HCT116 (cell line): Measurements from ENCODE around the gene KCNMB2. TPM values are rescaled to one million over a fixed set of nuclear protein-coding genes. Genes with fewer than 3 reads are reported as not detected.
"Not testable (repeated sequence)": the region's sequence is repeated elsewhere in the genome, so short reads cannot be mapped to it uniquely, and the experiment has no call there.

Experiments used
- ATAC-seq: fragments of 200-7000 bp; cut with Tn5 transposase; 2 replicates; pipeline ENCODE4 v1.9.1; 2020; ENCODE audit warnings: mild to moderate bottlenecking, moderate library complexity
- BruUV-seq: library from RNA; stranded (reverse); fragments of 400-500 nt; replicated peaks from 2 replicates; lab custom pipeline; 2021; lab: Mats Ljungman, UMichigan
- CTCF ChIA-PET: fragments of 300-600 bp; sonication (Branson Sonifier 250); formaldehyde crosslinking; loops from one replicate; lab custom pipeline; 2021; ENCODE audit warnings: antibody characterized with exemption; lab: Charles Lee
- POLR2A ChIA-PET: fragments of 300-600, 350-600 bp; sonication (Branson Sonifier 250); formaldehyde crosslinking; loops from one replicate; lab custom pipeline; 2021; ENCODE audit warnings: antibody characterized with exemption; lab: Charles Lee
- RAD21 ChIA-PET, 2 experiments: fragments of 300-600 bp; sonication (Branson Sonifier 250); formaldehyde crosslinking; loops; one replicate each; lab custom pipeline; 2023; ENCODE audit warnings: low total read pairs in 2 of 2; ENCODE audit not compliant: uncharacterized antibody in 2 of 2, unreplicated experiment in 2 of 2, low non-redundant PET in 1 of 2; lab: Charles Lee
- DNase-seq: peaks from one replicate; pipeline ENCODE4 v3.0.0-alpha.2; 2010; ENCODE audit warnings: low read depth, low spot score
- H2AFZ ChIP-seq: fragments of 200-600 bp; shearing (Covaris generic), sonication (generic); 2 replicates; pipeline ENCODE4 v1.6.1; 2017; ENCODE audit warnings: low read depth, mixed run types, mixed read lengths, antibody characterized with exemption, low read length; ENCODE audit not compliant: poor library complexity, severe bottlenecking
- H3K27ac ChIP-seq: 2 replicates; pipeline ENCODE4 v1.5.1; 2012; ENCODE audit warnings: low read depth, low read length
- H3K27me3 ChIP-seq: fragments of 200-600 bp; sonication (generic); 2 replicates; pipeline ENCODE4 v1.6.1; 2016; ENCODE audit warnings: mixed run types, low read length, mixed read lengths; ENCODE audit not compliant: insufficient read depth
- H3K36me3 ChIP-seq, 2 experiments: fragments of 200-500 bp in 1 of 2; fragments of 200-600 bp in 1 of 2; sonication (Bioruptor generic) in 1 of 2; sonication (generic) in 1 of 2; 2 replicates each; pipeline versions ENCODE4 v1.5.1 to v1.6.1; 2014 to 2016; ENCODE audit warnings: low read length in 2 of 2, inconsistent platforms in 1 of 2, mixed read lengths in 1 of 2, mixed run types in 1 of 2; ENCODE audit not compliant: insufficient read depth in 2 of 2, control insufficient read depth in 1 of 2
- H3K4me1 ChIP-seq, 2 experiments: fragments of 200-600 bp in 1 of 2; sonication (generic) in 1 of 2; 2 replicates each; pipeline versions ENCODE4 v1.5.1 to v1.6.1; 2012 to 2017; ENCODE audit warnings: low read length in 2 of 2, inconsistent platforms in 1 of 2, mild to moderate bottlenecking in 1 of 2, mixed read lengths in 1 of 2, mixed run types in 1 of 2, moderate library complexity in 1 of 2; ENCODE audit not compliant: insufficient read depth in 2 of 2, control insufficient read depth in 1 of 2
- H3K4me2 ChIP-seq: fragments of 200-600 bp; sonication (generic); 2 replicates; pipeline ENCODE4 v1.6.1; 2017; ENCODE audit warnings: mixed run types, low read length, mixed read lengths
- H3K4me3 ChIP-seq, 2 experiments: fragments of 200-600 bp in 1 of 2; sonication (generic) in 1 of 2; replicated peaks in 1 of 2; 2 replicates each; pipeline ENCODE4 v1.5.1; 2011 to 2016; ENCODE audit warnings: low read length in 2 of 2, control low read depth in 1 of 2, low read depth in 1 of 2, mild to moderate bottlenecking in 1 of 2, mixed read lengths in 1 of 2, mixed run types in 1 of 2
- H3K79me2 ChIP-seq: fragments of 200-600 bp; sonication (generic); 2 replicates; pipeline ENCODE4 v1.6.1; 2017; ENCODE audit warnings: mild to moderate bottlenecking, mixed run types, low read length, moderate library complexity, mixed read lengths; ENCODE audit not compliant: insufficient read depth
- H3K9ac ChIP-seq: fragments of 200-600 bp; sonication (generic); 2 replicates; pipeline ENCODE4 v1.6.1; 2016; ENCODE audit warnings: low read length, mixed read lengths
- H3K9me2 ChIP-seq: fragments of 200-600 bp; sonication (generic), shearing (Covaris generic); 2 replicates; pipeline ENCODE4 v1.6.1; 2017; ENCODE audit warnings: mixed run types, mild to moderate bottlenecking, moderate library complexity; ENCODE audit not compliant: insufficient read depth
- H3K9me3 ChIP-seq, 2 experiments: fragments of 200-500 bp in 1 of 2; fragments of 200-600 bp in 1 of 2; sonication (Bioruptor generic) in 1 of 2; sonication (generic) in 1 of 2; 2 replicates each; pipeline ENCODE4 v1.6.1; 2014 to 2017; ENCODE audit warnings: low read length in 2 of 2, mixed read lengths in 2 of 2, inconsistent platforms in 1 of 2, low read depth in 1 of 2, mild to moderate bottlenecking in 1 of 2, mixed run types in 1 of 2, moderate library complexity in 1 of 2; ENCODE audit not compliant: control insufficient read depth in 1 of 2, insufficient read depth in 1 of 2
- H4K20me1 ChIP-seq: fragments of 200-600 bp; sonication (generic), shearing (Covaris generic); 2 replicates; pipeline ENCODE4 v1.6.1; 2017; ENCODE audit warnings: mixed run types, mild to moderate bottlenecking, moderate library complexity; ENCODE audit not compliant: insufficient read depth
- ATF3 ChIP-seq: IDR thresholded peaks from 2 replicates; pipeline ENCODE4 v1.6.1; 2012
- CEBPB ChIP-seq: IDR thresholded peaks from 2 replicates; pipeline ENCODE4 v1.6.1; 2012; ENCODE audit warnings: low read depth
- ELF1 ChIP-seq: IDR thresholded peaks from 2 replicates; pipeline ENCODE4 v1.6.1; 2012; ENCODE audit warnings: low read depth, borderline replicate concordance
- EZH2 ChIP-seq: fragments of 200-600 bp; sonication (generic); IDR thresholded peaks from 2 replicates; pipeline ENCODE4 v1.6.1; 2017; ENCODE audit warnings: antibody characterized with exemption, mixed run types
- EZH2phosphoT487 ChIP-seq: fragments of 200-600 bp; IDR thresholded peaks from 2 replicates; pipeline ENCODE4 v1.6.1; 2018; ENCODE audit warnings: antibody characterized with exemption, borderline replicate concordance
- FOSL1 ChIP-seq: IDR thresholded peaks from 2 replicates; pipeline ENCODE4 v1.6.1; 2012; ENCODE audit warnings: low read depth
- JUND ChIP-seq: IDR thresholded peaks from 2 replicates; pipeline ENCODE4 v1.6.1; 2012
- POLR2AphosphoS5 ChIP-seq: IDR thresholded peaks from 2 replicates; pipeline ENCODE4 v1.6.1; 2011; ENCODE audit warnings: mild to moderate bottlenecking, low read depth, low read length, moderate library complexity
- REST ChIP-seq: IDR thresholded peaks from 2 replicates; pipeline ENCODE4 v1.6.1; 2012; ENCODE audit warnings: low read depth
- SP1 ChIP-seq: IDR thresholded peaks from 2 replicates; pipeline ENCODE4 v1.6.1; 2012; ENCODE audit warnings: low read depth
- TCF7L2 ChIP-seq: IDR thresholded peaks from 2 replicates; pipeline ENCODE4 v1.7.0; 2011; ENCODE audit warnings: borderline replicate concordance, inconsistent platforms; ENCODE audit not compliant: insufficient read depth, insufficient read length; ENCODE audit errors: extremely low read depth
- YY1 ChIP-seq: IDR thresholded peaks from 2 replicates; pipeline ENCODE4 v1.6.1; 2011; ENCODE audit warnings: low read length, low read depth, moderate library complexity, mild to moderate bottlenecking; ENCODE audit not compliant: insufficient replicate concordance; ENCODE audit errors: extremely low read depth
- ZBTB33 ChIP-seq: IDR thresholded peaks from 2 replicates; pipeline ENCODE4 v1.6.1; 2011; ENCODE audit warnings: mild to moderate bottlenecking, low read length, moderate library complexity; ENCODE audit not compliant: insufficient replicate concordance; ENCODE audit errors: extremely low read depth
- intact Hi-C: fragments of 100-400 bp; cut with micrococcal nuclease; formaldehyde crosslinking; loops from 2 replicates; pipeline ENCODE4 v1.10.0; 2022
- total RNA-seq: library from RNA; stranded (reverse); gene quantifications from one replicate; pipeline ENCODE4 v1.2.1, GENCODE V29; 2021; ENCODE audit not compliant: unreplicated experiment

The KCNMB2 gene
- total RNA-seq, 1 experiment from 2014 or later = not detected

GRCh38 chr3:178546079-178546478 is 9.8 kb downstream of the KCNMB2 start:
- no TSS peak for BruUV-seq
- no peak overlapping the region for H3K4me3 ChIP-seq
- H3K9me3 ChIP-seq = no peaks in the 10 kb centered on the region
- CTCF ChIA-PET = no interaction called here
- TF ChIP-seq EZH2 (no peak), YY1 (no peak), ZBTB33 (no peak), TCF7L2 (no peak), JUND (no peak), SP1 (no peak), FOSL1 (no peak), ELF1 (no peak), REST (no peak), POLR2AphosphoS5 (no peak), CEBPB (no peak), EZH2phosphoT487 (no peak), ATF3 (no peak)
- TF ChIP-seq, all 23 proteins: peak for 0
- no peak overlapping the region for H3K27ac ChIP-seq
- no peak overlapping the region for H2AFZ ChIP-seq
- intact Hi-C loops = no loop called here
- ChIA-PET POLR2A (no interaction called here), RAD21 (no interaction called here)
- H3K9ac ChIP-seq = no peak overlapping the region
- H3K4me2 ChIP-seq = no peak overlapping the region
- ATAC-seq = no peak
- no peaks in the 10 kb centered on the region for H3K9me2 ChIP-seq
- no peaks in the 10 kb centered on the region for H3K27me3 ChIP-seq
- H3K36me3 ChIP-seq = no peaks in the 10 kb centered on the region
- H3K4me1 ChIP-seq = no peaks in the 10 kb centered on the region
- H3K79me2 ChIP-seq = no peaks in the 10 kb centered on the region
- DNase-seq = no peak
- H4K20me1 ChIP-seq = no peaks in the 10 kb centered on the region

DNA sequence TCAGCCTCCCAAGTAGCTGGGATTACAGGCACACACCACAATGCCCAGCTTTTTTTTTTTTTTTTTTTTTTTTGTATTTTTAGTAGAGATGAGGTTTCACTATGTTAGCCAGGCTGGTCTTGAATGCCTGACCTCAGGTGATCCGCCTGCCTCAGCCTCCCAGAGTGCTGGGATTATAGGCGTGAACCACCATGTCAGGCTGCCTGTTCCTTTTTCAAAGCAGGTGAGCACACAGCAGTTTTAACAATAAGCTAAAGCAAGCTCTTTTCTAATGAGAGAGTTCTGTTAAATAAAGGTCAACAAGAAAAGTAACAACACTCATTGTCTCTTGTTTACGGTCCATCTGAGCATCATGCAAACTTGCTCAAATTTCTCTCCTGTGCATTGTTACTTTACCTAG is 13.2 kb downstream of the KCNMB2 start:
- H3K4me3 ChIP-seq, H3K9me2 ChIP-seq, H3K9me3 ChIP-seq, H3K9ac ChIP-seq, H3K36me3 ChIP-seq, RAD21 ChIA-PET, BruUV-seq, intact Hi-C loops, DNase-seq, POLR2A ChIA-PET, H3K27me3 ChIP-seq, H3K27ac ChIP-seq, H2AFZ ChIP-seq, H3K79me2 ChIP-seq, H4K20me1 ChIP-seq, ATAC-seq, CTCF ChIA-PET, H3K4me1 ChIP-seq, H3K4me2 ChIP-seq: not testable (repeated sequence)
